ENCODE data around the gene FKBP5.

DNA sequence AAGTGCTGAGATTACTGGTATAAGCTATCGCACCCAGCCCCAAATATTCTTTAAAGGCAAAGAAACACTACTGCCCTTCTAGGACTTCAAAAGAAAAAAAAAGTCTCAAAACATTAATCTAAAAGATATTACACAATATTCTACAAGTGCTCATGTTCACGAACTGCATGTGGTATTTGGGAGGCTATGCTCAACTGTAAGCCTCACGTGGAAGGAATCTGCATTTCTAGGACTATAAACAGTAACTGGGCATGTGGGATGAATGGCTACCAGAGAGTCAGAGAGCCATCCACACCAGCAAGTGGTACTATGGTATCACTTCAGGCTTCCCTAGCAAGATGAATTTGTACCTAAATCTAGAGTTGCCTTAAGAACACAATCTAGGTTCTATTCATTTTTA is 50.0 kb downstream of the FKBP5 start:
- TF ChIP-seq, protein P1, sequence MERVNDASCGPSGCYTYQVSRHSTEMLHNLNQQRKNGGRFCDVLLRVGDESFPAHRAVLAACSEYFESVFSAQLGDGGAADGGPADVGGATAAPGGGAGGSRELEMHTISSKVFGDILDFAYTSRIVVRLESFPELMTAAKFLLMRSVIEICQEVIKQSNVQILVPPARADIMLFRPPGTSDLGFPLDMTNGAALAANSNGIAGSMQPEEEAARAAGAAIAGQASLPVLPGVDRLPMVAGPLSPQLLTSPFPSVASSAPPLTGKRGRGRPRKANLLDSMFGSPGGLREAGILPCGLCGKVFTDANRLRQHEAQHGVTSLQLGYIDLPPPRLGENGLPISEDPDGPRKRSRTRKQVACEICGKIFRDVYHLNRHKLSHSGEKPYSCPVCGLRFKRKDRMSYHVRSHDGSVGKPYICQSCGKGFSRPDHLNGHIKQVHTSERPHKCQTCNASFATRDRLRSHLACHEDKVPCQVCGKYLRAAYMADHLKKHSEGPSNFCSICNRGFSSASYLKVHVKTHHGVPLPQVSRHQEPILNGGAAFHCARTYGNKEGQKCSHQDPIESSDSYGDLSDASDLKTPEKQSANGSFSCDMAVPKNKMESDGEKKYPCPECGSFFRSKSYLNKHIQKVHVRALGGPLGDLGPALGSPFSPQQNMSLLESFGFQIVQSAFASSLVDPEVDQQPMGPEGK (CRISPR knock-in tag; IDR thresholded peaks at IDR 0.05; ENCODE audit: borderline replicate concordance), result no peak
- TF ChIP-seq SNAI2 (CRISPR knock-in tag; IDR thresholded peaks at IDR 0.05), result no peak
- TF ChIP-seq, protein P2, sequence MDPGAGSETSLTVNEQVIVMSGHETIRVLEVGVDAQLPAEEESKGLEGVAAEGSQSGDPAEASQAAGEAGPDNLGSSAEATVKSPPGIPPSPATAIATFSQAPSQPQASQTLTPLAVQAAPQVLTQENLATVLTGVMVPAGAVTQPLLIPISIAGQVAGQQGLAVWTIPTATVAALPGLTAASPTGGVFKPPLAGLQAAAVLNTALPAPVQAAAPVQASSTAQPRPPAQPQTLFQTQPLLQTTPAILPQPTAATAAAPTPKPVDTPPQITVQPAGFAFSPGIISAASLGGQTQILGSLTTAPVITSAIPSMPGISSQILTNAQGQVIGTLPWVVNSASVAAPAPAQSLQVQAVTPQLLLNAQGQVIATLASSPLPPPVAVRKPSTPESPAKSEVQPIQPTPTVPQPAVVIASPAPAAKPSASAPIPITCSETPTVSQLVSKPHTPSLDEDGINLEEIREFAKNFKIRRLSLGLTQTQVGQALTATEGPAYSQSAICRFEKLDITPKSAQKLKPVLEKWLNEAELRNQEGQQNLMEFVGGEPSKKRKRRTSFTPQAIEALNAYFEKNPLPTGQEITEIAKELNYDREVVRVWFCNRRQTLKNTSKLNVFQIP (CRISPR knock-in tag; IDR thresholded peaks at IDR 0.05; ENCODE audit: borderline replicate concordance, low read depth), result no peak
- no peak for TF ChIP-seq TCF4 (CRISPR knock-in tag; IDR thresholded peaks at IDR 0.05; ENCODE audit: borderline replicate concordance)
- no peak for TF ChIP-seq TOX (CRISPR knock-in tag; IDR thresholded peaks at IDR 0.05; ENCODE audit: borderline replicate concordance)
- no peak for TF ChIP-seq ESRRG (CRISPR knock-in tag; IDR thresholded peaks at IDR 0.05)
- no peak for TF ChIP-seq CSDC2 (CRISPR knock-in tag; IDR thresholded peaks at IDR 0.05)
- no peak for TF ChIP-seq ARNTL (CRISPR knock-in tag; IDR thresholded peaks at IDR 0.05; ENCODE audit: borderline replicate concordance, low read depth)
- TF ChIP-seq BACH2 (CRISPR knock-in tag; IDR thresholded peaks at IDR 0.05; ENCODE audit: borderline replicate concordance), result no peak
- TF ChIP-seq, protein P3, sequence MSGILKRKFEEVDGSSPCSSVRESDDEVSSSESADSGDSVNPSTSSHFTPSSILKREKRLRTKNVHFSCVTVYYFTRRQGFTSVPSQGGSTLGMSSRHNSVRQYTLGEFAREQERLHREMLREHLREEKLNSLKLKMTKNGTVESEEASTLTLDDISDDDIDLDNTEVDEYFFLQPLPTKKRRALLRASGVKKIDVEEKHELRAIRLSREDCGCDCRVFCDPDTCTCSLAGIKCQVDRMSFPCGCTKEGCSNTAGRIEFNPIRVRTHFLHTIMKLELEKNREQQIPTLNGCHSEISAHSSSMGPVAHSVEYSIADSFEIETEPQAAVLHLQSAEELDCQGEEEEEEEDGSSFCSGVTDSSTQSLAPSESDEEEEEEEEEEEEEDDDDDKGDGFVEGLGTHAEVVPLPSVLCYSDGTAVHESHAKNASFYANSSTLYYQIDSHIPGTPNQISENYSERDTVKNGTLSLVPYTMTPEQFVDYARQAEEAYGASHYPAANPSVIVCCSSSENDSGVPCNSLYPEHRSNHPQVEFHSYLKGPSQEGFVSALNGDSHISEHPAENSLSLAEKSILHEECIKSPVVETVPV (CRISPR knock-in tag; IDR thresholded peaks at IDR 0.05), result no peak
- no peak for TF ChIP-seq ZFP30 (CRISPR knock-in tag; IDR thresholded peaks at IDR 0.05)
- TF ChIP-seq RARB (CRISPR knock-in tag; IDR thresholded peaks at IDR 0.05), result no peak
- no peak for TF ChIP-seq OSR1 (CRISPR knock-in tag; IDR thresholded peaks at IDR 0.05)
- TF ChIP-seq ZC3H10 (CRISPR knock-in tag; IDR thresholded peaks at IDR 0.05), result no peak
